HTERT RPE-1 (cell line): ENCODE results near the gene NKPD1.

Source experiments
- in situ Hi-C: fragments of 300-500 bp; cut with MboI; formaldehyde crosslinking; loops from 4 replicates; pipeline ENCODE4 v1.14.3; 2020; ENCODE audit warnings: low sequenced_read_pairs

Gene NKPD1, protein sequence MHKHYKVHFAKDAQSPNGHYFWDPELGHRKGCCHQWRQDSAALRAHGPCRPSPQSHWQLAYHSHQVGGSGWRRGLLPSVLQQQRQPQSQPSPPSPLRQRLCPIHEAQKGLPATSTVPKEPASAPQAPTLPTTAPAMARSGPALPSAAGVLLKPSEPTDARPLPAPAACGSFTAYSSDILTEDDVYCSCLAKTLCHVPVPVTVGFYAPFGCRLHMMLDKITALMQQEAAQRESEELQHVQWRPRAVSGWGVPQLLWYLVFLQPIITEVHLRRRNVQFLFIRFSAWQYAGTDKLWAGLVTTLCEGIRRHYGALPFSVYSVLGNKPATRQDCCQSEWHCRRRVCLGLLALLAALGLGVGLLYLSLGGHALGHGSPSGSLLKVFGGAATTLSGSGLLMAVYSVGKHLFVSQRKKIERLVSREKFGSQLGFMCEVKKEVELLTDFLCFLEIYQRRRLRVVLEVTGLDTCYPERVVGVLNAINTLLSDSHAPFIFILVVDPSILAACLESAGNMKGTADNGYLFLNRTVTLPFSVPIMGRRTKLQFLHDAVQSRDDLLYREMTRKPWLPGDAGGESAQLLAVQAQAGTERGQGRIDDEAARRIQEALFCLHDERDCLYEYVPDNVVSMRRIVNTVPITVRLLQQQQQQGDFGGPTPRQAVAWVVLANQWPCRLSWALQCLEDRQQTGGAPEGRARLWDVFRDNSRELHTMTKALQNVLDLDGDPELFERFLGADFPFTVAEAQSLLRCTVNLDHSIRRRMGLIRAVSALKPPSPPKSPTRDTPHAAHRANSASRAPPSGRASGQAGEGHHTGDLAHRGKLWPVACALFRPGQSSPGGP

DNA sequence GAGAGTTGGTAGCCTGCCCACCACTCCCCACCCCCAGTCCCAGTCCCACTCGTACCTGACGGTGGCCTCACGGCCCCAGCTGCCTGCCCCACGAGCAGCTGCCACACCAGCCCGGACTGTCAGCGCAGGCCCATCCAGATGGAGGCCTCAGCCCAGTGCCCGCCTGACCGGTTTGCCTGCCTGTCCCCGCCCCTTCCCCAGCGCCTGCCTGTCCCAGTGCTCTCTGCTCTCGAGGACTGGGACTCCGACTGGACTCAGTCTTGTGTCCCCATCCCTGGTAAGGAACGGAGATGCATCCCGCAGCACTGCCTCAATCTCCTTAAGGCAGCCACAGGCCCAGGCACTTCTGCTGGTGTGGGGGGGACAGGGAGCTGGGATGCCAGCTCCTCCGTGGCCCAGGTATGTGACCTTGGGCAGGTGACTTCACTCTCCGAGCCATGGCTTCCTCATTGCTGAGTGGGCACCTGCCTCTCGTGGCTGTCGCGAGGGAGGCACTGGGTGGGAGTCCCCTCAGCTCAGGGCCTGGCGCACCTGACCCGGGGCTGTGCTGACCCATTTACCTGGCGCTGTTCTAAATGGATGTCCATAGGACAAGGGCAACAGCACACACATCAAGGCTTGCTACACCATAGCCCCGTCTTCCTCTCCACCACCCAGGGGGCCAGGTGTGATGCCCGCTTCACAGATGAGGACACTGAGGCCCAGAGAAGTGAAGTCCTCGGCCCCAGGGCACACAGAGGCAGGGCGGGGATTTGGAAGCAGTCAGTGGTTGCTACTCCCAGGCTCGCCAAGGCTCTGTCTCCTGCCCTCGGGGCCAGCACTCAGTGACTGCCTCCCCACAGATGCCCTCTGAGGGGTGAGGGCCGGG is at the start of gene NKPD1:
TSS of gene NKPD1 (minus strand) at position 113 of the 868 bp plus-strand sequence. CDS start 832 bp downstream, outside the sequence.
- in situ Hi-C loops = no loop called here

DNA sequence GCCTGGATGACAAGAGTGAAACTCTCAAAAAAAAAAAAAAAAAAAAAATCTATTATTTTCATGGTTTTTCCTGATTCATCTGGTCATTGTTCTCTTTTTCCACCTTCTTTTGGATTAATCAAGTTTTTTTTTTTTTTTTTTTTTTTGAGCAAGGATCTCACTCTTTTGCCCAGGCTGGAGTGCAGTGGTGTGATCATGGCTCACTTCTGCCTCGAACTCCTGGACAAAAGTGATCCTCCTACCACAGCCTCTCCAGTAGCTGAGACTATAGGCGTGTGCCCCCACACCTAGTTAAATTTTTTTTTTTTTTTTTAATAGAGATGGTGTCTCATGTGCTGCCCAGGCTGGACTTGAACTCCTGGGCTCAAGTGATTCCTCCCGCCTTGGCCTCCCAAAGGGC is 45.5 kb upstream of the NKPD1 start:
- in situ Hi-C loops = no loop called here

DNA sequence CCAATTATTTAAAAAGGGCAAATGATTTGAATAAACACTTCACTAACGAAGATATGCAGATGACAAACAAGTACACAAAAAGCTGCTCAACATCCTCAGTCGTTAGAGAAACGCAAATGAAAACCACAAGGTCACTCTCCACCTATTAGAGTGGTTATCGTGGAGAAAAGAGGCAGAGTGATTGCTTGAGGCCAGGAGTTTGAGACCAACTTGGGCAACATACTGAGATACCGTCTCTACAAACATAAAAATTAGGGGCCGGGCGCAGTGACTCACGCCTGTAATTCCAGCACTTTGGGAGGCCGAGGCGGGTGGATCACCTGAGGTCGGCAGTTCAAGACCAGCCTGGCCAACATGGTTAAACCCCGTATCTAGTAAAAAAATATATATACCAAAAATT is 45.0 kb upstream of the NKPD1 start:
- in situ Hi-C loops = no loop called here

DNA sequence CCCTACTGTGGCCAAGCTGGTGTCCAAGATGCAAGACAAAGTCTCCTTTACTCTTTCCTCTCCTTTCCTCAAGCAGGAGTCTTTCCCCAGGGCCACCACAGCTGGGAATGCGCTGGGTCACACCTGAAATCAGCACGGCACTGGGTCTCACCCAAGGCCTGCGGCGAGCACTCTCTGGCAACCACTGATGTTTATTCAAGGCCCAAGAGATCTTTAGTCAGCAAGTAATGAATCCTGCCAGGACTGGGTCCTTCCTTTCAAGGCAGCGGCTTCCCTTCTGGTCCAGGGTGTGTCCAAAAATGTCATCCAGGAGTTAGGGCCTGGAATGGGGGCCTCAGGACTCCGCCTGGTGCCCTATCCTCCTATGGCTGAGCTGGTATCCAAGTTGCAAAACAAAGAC is 41.9 kb upstream of the NKPD1 start:
- in situ Hi-C loops = no loop called here

DNA sequence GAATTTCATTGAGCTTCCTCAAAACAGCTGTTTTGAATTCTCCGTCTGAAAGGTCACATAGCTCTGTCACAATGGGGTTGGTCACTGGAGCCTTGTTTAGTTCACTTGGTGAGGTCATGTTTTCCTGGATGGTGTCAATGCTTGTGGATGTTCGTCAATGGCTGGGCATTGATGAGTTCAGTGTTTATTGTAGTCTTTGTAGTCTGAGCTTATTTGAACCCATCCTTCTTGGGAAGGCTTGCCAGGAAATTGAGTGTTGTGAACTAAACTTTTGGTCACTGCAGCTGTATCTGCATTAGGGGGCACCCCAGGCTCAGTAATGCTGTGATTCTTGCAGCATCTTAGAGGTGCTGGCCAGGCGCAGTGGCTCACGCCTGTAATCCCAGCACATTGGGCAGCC is 39.8 kb upstream of the NKPD1 start:
- in situ Hi-C loops = no loop called here

DNA sequence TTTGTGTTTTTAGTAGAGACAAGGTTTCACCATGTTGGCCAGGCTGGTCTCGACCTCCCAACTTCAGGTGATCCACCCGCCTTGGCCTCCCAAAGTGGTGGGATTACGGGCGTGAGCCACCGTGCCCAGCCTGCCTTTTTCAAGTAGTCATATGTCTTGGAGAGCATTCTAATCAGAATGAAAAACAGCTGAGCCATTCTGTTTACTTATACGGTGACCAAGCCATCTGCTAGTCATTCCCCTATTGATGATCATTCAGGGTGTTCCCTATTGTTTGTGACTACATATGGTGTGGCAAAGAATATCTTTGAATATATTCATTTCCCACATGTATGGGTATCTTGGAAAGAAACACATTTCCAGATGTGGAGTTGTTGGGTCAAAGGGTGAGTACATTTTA is 35.0 kb upstream of the NKPD1 start:
- in situ Hi-C loops = no loop called here

DNA sequence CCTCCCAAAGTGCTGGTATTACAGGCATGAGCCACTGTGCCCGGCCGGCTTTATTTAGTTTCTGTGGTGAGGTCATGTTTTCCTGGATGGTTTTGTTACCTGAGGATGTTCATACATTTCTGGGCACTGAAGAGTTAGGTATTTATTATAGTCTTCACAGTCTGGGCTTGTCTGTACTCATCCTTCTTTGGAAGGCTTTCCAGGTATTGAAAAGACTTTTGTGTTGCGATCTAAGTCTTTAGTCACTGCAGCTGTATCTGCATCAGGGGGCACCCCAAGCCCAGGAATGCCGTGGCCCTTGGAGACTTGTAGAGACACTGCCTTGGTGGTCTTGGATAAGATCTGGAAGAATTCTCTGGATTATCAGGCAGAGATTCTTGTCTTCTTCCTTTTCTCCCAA is 30.6 kb upstream of the NKPD1 start:
- in situ Hi-C loops = no loop called here

DNA sequence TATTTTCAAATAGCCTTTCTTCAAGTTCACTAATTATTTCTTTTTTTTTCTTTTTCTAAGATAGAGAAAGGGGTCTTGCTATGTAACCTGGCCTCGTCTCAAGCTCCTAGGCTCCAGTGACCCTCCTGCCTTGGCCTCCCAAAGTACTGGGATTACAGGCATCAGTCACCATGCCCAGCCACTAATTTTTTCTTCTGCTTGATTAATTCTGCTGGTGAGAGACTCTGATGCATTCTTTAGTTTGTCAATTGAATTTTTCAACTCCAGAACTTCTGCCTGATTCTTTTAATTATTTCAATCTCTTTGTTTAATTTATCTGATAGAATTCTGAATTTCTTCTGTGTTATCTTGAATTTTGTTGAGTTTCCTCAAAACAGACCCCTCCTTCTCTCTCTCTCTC is 29.2 kb upstream of the NKPD1 start:
- in situ Hi-C loops = no loop called here

DNA sequence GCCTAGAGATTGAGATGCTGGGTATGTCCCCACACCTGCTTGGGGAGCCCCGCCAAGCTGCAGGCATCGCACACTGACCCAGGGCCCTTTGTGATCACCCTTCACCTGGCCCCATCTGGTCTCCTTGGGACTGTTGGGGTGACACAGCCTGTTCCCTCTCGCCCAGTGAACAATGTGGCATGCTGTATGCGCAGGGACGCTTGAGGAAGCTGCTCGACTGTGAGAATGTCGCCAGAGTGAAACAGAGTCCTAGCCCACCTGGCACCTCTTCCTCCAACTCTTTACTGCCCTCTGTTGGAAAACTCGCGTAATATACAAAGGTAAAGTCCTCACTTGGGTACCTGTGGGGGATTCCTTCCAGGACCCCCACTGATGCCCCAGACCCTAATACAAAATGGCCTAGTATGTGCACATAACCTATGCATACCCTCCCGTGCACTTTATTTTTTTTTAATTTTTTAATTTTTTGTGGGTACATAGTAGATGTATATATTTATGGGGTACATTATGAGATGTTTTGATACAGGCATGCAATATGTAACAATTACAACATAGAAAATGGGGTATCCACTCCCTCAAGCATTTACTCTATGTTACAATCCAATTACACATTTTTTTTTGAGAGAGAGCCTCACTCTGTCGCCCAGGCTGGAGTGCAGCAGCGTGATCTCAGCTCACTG is 26.8 kb upstream of the NKPD1 start:
- in situ Hi-C loops = no loop called here

DNA sequence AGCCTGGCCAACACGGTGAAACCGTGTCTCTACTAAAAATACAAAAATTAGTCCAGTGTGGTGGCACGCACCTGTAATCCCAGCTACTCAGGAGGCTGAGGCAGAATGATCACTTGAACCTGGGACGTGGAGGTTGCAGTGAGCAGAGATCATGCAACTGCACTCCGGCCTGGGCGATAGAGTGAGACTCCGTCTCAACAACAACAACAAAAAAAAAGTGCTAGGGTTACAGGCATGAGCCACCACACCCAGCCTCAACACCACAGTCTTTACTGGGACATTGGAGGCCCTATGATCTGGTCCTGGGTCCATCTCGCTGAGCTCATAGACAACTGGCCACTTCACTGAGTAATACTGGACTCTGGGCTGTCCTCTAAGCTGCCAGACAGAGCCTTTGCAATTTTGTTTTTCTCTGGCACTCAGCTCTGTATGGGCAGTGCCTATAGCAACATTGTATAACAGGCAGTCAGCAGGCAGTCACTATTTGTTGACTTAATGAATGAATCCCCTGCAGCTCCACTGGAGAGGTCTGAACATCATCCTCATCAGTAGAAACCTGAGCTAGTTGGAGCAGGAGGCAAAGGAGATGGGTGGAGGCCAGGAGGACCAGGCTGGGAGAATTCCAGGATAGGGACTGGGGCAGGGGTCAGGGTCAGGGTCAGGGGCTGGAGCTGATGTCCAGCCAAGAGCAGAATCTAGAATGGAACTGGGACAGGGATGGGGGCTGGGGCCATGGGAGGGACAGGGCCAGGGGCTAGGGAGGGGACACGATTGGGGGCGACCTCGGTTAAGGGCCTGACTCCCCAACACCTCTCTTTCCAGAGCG is 25.9 kb upstream of the NKPD1 start:
- in situ Hi-C loops = no loop called here

DNA sequence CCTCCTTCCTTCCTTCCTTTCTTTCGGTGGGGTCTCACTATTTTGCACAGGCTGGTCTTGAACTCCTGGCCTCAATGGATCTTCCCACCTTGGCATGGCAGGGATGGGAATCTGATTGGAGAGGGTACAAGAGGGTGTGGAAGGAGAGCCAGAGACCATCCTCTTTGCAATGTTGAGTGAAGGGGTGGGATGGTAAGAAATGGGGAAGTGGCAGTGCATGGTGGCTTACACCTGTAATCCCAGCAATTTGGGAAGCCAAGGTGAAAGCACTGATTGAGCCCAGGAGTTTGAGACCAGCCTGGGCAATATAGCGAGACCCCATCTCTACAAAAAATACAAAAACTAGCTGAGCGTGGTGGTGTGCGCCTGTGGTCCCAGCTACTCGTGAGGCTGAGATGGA is 23.3 kb upstream of the NKPD1 start:
- in situ Hi-C loops = no loop called here

DNA sequence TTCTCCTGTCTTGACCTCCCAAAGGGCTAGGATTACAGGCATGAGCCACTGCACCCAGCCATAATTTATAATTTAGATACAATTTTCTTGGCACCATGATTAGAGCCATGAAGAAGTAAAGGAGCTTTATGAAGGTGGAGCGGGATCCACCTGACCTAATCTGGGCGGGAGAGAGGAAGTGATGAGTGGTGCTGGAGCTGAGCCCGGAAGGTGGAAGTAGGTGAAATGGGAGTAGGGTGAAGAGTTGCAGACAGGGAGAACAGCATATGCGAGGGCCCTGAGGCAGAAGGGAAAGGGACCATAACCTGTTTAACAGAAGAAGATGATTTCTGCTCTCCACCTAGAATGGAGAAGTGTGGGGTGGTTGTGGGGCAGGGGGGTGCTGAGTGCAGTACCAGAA is 22.0 kb upstream of the NKPD1 start:
- in situ Hi-C loops = no loop called here

DNA sequence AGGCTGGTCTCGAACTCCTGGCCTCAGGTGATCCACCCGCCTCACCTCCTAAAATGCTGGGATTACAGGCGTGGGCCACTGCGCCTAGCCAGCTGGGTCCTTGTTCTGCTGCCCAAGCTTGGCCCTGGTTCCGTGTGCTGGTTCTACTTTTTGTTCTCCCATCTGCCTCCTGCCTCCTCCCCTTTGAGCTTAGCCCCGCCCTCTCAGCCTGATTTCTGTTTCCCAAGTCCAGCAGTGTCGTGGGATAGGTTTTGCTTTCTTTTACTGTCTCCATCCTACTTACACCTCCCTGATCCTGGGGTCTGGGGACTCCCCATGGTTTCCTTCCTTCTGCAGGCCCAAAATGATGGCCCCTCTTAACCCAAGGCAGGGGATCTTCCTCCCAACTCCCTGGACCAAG is 20.2 kb upstream of the NKPD1 start:
- in situ Hi-C loops = no loop called here

DNA sequence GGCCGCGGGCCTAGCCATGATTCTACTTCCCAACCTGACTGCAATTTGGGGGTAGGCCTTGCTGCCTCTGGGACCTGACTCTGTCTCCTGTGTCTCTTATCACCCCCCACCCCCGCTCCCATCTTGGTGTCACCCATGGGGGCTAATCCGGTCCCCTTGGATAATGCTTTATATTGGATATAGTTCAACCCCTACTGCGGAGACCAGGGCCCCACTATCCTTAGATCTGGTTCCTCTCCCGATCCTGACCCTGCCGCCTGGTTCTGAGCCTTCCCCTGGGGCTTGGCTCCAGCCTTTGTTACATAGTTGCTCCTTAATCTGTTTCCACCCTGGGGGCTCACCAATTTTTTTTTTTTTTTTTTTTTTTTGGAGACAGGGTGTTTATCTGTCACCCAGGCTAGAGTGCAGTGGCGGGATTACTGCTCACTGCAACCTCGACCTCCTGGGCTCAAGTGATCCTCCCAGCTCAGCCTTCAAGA is 19.1 kb upstream of the NKPD1 start:
- in situ Hi-C loops = no loop called here

DNA sequence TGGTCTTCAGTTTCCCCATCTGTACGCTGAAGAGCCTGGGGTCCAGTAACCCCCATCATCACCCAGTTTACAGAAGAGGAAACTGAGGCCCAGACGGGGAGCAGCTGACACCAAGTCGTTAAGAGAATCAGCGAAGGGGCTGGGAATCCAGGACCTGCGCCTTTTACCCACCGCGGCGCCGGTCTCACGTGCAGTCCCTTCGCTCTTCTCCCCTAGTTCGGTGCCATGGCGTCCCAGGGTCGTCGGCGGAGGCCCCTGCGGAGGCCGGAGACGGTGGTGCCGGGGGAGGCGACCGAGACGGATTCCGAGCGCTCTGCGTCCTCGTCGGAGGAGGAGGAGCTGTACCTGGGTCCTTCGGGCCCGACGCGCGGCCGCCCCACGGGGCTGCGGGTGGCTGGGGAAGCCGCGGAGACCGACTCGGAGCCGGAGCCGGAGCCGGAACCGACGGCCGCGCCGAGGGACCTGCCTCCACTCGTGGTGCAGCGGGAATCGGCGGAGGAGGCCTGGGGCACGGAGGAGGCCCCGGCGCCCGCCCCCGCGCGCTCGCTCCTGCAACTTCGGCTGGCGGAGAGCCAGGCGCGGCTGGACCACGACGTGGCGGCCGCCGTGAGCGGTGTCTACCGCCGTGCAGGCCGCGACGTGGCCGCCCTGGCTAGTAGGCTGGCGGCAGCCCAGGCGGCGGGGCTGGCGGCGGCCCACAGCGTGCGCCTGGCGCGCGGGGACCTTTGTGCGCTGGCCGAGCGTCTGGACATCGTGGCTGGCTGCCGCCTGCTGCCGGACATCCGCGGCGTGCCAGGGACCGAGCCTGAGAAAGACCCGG is 18.5 kb upstream of the NKPD1 start:
- in situ Hi-C loops = no loop called here

DNA sequence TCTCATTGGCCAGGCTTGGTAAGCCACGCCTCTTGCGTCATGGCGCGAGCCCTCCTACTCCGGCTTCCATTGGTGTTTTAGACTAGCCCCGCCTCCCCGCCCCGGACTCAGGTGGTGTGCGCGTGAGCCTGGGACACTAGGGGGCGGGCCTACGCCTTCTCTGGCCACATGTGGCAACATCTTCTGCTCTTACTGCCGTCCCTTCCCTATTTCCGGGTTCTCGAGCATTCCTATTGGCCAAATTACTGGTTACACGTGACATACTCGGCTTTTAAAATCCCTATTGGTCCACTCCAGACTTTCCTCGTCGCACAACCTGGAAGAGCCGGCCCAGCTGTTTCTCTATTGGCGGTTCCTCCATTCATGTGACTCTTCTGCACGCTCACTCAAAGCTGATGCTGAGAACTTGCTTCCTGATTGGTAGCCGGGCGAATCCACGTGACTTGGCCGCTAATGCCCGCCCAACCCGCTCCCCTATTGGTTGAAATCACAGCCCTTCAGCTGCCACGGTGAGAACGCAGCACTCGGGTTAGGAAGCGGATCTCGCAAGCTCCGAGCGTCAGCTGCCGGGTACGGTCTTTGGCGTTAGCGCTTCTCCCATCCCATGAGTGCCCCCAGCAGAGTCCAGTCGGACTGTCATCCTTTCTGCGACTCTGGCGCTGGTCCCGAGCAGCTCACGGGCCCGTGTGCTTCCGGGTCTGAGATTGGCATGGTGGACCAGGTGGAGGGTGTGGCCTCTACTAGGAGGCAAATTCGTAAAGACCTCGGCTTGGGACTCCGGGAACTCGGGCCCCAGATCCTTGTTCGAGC is 17.7 kb upstream of the NKPD1 start, which contains the start of gene BLOC1S3:
TSS of gene BLOC1S3 (plus strand) at position 523 of the 810 bp plus-strand sequence. CDS start 513 bp downstream, outside the sequence.
- in situ Hi-C loops = no loop called here

DNA sequence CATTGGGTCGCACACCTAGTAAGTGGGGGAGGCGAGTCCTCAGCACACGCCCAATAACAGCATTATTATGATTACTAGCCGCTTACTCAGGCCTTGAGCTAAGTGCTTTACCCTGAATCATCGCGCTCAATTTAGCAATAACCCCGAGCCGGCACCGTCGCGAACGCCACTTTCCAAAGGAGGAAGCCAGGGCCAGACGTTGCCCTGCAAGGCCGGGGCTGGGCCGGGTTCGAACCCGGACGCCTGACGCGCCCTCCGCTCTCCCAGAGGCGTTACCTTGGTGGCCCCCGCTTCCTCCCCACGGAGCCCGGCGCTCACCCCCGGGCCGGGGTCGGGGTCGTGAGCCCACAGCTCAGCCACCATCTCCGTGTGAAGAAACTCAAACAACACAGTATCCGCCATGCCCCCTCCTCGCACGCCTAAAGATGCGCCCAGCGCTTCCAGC is 17.1 kb upstream of the NKPD1 start, which contains the start of gene TRAPPC6A:
TSS of gene TRAPPC6A (minus strand) at position 421 of the 445 bp plus-strand sequence. CDS start at position 402, 19 bp downstream.
- in situ Hi-C loops = no loop called here
